Measurements from ENCODE around the gene GNPTG.

DNA sequence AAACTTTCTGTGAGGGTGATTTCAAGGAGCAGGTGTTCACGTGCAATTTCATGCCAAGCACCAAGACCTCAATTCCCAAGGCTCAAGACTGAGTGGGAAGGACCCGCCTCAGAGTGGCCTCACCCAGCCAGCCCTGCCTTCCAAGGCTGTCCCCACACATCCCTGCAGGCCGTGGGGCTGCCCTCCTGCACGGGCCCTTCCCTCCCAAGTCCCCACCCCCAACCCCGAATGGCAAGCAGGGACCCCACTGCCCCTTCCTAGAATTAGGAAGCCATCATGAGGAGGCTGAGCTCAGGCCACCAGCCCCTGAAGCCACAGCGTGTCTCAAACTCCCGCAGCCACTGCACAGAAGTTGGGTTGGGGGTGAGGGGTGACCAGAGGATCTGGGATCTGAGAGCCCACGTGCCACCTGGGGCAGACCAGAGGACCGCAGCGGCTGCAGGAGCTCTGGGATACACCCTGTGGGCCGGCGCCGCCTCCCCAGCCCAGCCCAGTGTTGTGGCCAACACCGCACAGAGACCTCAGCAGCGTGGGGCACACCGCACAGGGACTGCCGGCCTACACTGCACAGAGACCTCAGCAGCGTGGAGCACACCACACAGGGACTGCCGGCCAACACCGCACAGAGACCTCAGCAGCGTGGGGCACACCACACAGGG, 20.7 kb downstream of the GNPTG start:
- TF ChIP-seq, protein P1, sequence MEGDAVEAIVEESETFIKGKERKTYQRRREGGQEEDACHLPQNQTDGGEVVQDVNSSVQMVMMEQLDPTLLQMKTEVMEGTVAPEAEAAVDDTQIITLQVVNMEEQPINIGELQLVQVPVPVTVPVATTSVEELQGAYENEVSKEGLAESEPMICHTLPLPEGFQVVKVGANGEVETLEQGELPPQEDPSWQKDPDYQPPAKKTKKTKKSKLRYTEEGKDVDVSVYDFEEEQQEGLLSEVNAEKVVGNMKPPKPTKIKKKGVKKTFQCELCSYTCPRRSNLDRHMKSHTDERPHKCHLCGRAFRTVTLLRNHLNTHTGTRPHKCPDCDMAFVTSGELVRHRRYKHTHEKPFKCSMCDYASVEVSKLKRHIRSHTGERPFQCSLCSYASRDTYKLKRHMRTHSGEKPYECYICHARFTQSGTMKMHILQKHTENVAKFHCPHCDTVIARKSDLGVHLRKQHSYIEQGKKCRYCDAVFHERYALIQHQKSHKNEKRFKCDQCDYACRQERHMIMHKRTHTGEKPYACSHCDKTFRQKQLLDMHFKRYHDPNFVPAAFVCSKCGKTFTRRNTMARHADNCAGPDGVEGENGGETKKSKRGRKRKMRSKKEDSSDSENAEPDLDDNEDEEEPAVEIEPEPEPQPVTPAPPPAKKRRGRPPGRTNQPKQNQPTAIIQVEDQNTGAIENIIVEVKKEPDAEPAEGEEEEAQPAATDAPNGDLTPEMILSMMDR (IDR thresholded peaks at IDR 0.05), result no peak
- TF ChIP-seq EZH2 (IDR thresholded peaks at IDR 0.05; ENCODE audit: borderline replicate concordance, insufficient read depth, low read depth, low read length, poor library complexity, severe bottlenecking), result no peak
